BJ (cell line): ENCODE results near the gene DNM2. TPM values are rescaled to one million over a fixed set of nuclear protein-coding genes. Genes with fewer than 3 reads are reported as not detected.

Experiments used
- CTCF ChIA-PET: fragments of 350-600 bp; formaldehyde crosslinking; extraction: SDS; loops from one replicate; lab custom pipeline; 2021; ENCODE audit warnings: antibody characterized with exemption, inconsistent platforms; lab: Yijun Ruan, JAX
- POLR2A ChIA-PET: fragments of 300-600 bp; sonication (Branson Sonifier 250); formaldehyde crosslinking; extraction: SDS; loops from one replicate; lab custom pipeline; 2021; ENCODE audit warnings: antibody characterized with exemption; lab: Charles Lee
- DNase-seq: peaks from one replicate; pipeline ENCODE4 v3.0.0-alpha.2; 2011; ENCODE audit warnings: low read depth
- H3K27me3 ChIP-seq: 2 replicates; pipeline ENCODE4 v1.6.0; 2011; ENCODE audit warnings: low read length; ENCODE audit not compliant: control insufficient read depth, insufficient read depth
- H3K36me3 ChIP-seq: 2 replicates; pipeline ENCODE4 v1.5.1; 2011; ENCODE audit warnings: low read length; ENCODE audit not compliant: control insufficient read depth, insufficient read depth
- H3K4me3 ChIP-seq: 2 replicates; pipeline ENCODE4 v1.5.1; 2011; ENCODE audit warnings: low read depth, mild to moderate bottlenecking, control low read depth, low read length
- polyA plus RNA-seq: library from polyadenylated mRNA; depleted of rRNA; stranded (reverse); fragments of >200 nt; gene quantifications from 2 replicates; pipeline ENCODE4 v1.2.3, GENCODE V29; 2011
- TF ChIP-seq, protein P1 (sequence below): IDR thresholded peaks from 2 replicates; pipeline ENCODE4 v1.5.1; 2011; ENCODE audit warnings: low read depth, mild to moderate bottlenecking, control low read depth, inconsistent platforms, low read length, moderate library complexity; ENCODE audit not compliant: insufficient read depth

DNM2 gene
- polyA plus RNA-seq, 1 experiment, result 64.2 TPM

DNA sequence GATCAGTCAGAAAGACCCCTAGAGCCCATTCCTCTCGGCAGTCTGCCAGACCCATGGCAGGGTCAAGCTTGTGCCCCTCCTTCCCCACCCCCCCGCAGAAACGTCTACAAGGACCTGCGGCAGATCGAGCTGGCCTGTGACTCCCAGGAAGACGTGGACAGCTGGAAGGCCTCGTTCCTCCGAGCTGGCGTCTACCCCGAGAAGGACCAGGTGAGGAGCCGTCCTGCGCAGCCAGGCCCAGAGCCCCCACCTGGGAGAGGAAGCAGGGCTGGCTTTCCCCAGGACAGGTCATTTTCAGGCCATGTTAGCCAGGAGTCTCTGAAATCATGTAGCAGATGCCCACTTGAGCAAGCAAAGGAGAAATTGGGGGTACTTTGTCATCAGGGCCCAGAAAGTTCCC is 105.8 kb downstream of the DNM2 start:
- Histone ChIP-seq H3K36me3 (peaks cover 23% of the 10 kb centered on the region), H3K27me3 (no peaks in the 10 kb centered on the region), H3K4me3 (no peak overlapping the region)
- DNase-seq, result no peak
- ChIA-PET POLR2A (no interaction called here), CTCF (no interaction called here)
- TF ChIP-seq, protein P1, sequence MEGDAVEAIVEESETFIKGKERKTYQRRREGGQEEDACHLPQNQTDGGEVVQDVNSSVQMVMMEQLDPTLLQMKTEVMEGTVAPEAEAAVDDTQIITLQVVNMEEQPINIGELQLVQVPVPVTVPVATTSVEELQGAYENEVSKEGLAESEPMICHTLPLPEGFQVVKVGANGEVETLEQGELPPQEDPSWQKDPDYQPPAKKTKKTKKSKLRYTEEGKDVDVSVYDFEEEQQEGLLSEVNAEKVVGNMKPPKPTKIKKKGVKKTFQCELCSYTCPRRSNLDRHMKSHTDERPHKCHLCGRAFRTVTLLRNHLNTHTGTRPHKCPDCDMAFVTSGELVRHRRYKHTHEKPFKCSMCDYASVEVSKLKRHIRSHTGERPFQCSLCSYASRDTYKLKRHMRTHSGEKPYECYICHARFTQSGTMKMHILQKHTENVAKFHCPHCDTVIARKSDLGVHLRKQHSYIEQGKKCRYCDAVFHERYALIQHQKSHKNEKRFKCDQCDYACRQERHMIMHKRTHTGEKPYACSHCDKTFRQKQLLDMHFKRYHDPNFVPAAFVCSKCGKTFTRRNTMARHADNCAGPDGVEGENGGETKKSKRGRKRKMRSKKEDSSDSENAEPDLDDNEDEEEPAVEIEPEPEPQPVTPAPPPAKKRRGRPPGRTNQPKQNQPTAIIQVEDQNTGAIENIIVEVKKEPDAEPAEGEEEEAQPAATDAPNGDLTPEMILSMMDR, result no peak

DNA sequence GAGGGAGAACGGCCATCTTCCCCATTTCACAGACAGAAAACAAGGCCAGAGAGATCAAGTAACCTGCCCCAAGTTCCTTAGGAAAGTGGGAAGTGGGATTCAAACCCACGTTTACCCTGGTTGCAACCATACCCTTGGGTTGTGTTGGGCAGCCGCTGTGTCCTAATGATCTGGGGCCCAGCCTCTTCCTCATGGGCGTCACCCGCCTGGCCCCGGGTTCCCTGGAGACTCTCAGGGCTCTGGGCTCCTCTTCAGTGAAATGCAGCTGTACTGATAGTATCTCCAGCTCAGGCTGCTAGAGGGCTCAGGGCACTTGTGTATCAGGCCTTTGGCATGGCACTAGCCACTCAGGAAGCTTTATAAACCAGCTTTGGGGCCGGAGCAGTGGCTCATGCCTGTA is 108.4 kb downstream of the DNM2 start:
- DNase-seq, result no peak
- TF ChIP-seq, protein P1, result no peak
- H3K36me3 ChIP-seq, result peaks cover 27% of the 10 kb centered on the region
- no peaks in the 10 kb centered on the region for H3K27me3 ChIP-seq
- CTCF ChIA-PET, result no interaction called here
- POLR2A ChIA-PET, result no interaction called here
- H3K4me3 ChIP-seq, result no peak overlapping the region

DNA sequence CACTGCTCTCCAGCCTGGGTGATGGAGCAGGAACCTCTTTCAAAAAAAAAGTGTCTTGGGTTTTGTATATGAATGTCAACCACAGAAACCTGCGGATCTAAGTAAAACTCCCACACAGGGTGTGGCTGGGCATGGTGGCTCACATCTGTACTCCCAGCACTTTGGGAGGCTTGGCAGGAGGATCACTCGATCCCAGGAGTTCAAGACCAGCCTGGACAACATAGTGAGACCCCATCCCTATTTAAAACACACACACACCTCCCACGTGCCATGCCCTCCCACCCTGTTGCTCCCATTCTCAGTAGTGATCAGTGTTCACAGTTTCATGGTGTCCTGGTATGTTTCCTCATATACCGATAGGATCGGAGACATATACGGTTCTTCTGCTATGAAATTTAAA is 109.0 kb downstream of the DNM2 start:
- Histone ChIP-seq H3K27me3 (no peaks in the 10 kb centered on the region), H3K4me3 (no peak overlapping the region), H3K36me3 (peaks cover 28% of the 10 kb centered on the region)
- TF ChIP-seq, protein P1, result no peak
- DNase-seq, result no peak
- POLR2A ChIA-PET, result no interaction called here
- CTCF ChIA-PET, result interaction anchor here (0.9 kb wide), 1 partner anchor 37 kb away, joined by 3 read pairs; no protein-coding TSS in a partner anchor

DNA sequence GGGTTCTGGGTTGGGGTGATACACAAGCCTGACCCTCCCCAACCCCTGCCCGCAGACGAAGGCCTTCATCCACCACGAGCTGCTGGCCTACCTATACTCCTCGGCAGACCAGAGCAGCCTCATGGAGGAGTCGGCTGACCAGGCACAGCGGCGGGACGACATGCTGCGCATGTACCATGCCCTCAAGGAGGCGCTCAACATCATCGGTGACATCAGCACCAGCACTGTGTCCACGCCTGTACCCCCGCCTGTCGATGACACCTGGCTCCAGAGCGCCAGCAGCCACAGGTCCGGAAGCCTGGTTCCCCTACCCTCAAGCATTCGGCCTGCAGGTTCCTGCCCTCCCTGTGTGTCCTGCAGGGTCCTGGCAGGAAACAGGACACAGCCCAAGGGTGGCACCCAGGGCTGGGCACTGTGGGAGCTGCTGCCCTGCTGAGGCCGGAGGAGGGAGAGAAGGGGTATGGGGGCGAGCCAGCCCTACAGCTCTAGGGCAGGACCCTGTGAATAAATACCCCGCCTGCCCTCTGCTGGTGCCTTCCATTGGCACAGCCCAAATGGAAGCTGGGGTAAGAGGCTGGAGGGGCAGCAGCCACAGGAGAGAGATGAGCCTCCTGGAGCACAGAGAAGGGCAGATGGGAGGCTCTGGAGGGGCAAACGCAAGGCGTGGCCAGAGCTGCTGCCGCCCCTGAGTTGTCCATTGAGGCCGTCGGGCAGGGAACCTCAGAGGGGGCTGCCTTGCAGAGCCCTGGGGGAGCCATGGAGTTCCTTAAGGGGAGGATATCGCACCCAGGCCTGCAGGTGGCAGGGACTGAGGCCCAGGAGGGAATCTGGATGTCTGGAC is 111.3 kb downstream of the DNM2 start:
- H3K36me3 ChIP-seq, result peaks cover 27% of the 10 kb centered on the region
- POLR2A ChIA-PET, result interaction anchor here (0.5 kb wide), 1 partner anchor 11 kb away, joined by 4 read pairs; no protein-coding TSS in a partner anchor
- no peak overlapping the region for H3K4me3 ChIP-seq
- CTCF ChIA-PET, result interaction anchor here (1.6 to 1.7 kb wide), 2 partner anchors 8 to 24 kb away, joined by 3 to 4 read pairs; no protein-coding TSS in a partner anchor
- TF ChIP-seq, protein P1, result 0 out of 2 replicates have a peak, but pooled peaks have one; percentile 7
- no peaks in the 10 kb centered on the region for H3K27me3 ChIP-seq
- no peak for DNase-seq

- Histone ChIP-seq H3K36me3 (peaks cover 24% of the 10 kb centered on the region), H3K4me3 (no peak overlapping the region), H3K27me3 (no peaks in the 10 kb centered on the region)
- POLR2A ChIA-PET, result no interaction called here
- DNase-seq, result no peak
- TF ChIP-seq, protein P1, result no peak
- CTCF ChIA-PET, result interaction anchor here (1.7 kb wide), 1 partner anchor 9 kb away, joined by 4 read pairs; no protein-coding TSS in a partner anchor
Observed at GRCh38 chr19:10829967-10830366, 112.1 kb downstream of the DNM2 start.
